HL-60 (cell line): ENCODE results near the gene TMEM163.

Experiments used
- POLR2AphosphoS5 ChIP-seq: IDR thresholded peaks from 2 replicates; pipeline ENCODE4 v1.6.1; 2012; ENCODE audit warnings: low read depth
- SPI1 ChIP-seq: IDR thresholded peaks from 2 replicates; pipeline ENCODE4 v1.6.1; 2012; ENCODE audit warnings: low read depth, mild to moderate bottlenecking, borderline replicate concordance
- TF ChIP-seq, protein P1 (sequence below): IDR thresholded peaks from one replicate; pipeline ENCODE4 v1.5.1; 2011; ENCODE audit warnings: low read length, control low read depth, inconsistent platforms; ENCODE audit not compliant: insufficient read depth
- TF ChIP-seq, protein P2 (sequence below): IDR thresholded peaks from 2 replicates; pipeline ENCODE4 v1.6.1; 2012; ENCODE audit warnings: low read depth; ENCODE audit not compliant: insufficient replicate concordance

DNA sequence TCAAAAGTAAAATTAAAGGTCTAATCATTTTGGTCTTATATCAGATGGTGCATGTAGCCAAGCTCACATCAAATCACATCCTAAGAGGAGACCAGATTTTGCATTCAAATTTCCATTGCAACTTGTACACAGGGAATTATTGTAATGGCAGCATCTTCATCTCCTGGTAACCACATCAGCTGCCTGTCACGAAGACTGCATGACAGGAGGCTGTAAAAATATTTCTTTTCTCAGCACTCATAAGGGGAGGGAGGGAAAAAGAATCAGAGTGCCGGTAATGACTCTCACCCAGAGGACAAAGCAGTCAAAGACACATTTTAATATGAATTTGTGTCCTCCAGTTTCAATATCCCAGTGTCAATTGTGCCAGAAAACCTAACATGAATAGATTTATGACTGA, 216.7 kb downstream of the TMEM163 start:
- TF ChIP-seq, protein P1, sequence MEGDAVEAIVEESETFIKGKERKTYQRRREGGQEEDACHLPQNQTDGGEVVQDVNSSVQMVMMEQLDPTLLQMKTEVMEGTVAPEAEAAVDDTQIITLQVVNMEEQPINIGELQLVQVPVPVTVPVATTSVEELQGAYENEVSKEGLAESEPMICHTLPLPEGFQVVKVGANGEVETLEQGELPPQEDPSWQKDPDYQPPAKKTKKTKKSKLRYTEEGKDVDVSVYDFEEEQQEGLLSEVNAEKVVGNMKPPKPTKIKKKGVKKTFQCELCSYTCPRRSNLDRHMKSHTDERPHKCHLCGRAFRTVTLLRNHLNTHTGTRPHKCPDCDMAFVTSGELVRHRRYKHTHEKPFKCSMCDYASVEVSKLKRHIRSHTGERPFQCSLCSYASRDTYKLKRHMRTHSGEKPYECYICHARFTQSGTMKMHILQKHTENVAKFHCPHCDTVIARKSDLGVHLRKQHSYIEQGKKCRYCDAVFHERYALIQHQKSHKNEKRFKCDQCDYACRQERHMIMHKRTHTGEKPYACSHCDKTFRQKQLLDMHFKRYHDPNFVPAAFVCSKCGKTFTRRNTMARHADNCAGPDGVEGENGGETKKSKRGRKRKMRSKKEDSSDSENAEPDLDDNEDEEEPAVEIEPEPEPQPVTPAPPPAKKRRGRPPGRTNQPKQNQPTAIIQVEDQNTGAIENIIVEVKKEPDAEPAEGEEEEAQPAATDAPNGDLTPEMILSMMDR: no peak
- TF ChIP-seq, protein P2, sequence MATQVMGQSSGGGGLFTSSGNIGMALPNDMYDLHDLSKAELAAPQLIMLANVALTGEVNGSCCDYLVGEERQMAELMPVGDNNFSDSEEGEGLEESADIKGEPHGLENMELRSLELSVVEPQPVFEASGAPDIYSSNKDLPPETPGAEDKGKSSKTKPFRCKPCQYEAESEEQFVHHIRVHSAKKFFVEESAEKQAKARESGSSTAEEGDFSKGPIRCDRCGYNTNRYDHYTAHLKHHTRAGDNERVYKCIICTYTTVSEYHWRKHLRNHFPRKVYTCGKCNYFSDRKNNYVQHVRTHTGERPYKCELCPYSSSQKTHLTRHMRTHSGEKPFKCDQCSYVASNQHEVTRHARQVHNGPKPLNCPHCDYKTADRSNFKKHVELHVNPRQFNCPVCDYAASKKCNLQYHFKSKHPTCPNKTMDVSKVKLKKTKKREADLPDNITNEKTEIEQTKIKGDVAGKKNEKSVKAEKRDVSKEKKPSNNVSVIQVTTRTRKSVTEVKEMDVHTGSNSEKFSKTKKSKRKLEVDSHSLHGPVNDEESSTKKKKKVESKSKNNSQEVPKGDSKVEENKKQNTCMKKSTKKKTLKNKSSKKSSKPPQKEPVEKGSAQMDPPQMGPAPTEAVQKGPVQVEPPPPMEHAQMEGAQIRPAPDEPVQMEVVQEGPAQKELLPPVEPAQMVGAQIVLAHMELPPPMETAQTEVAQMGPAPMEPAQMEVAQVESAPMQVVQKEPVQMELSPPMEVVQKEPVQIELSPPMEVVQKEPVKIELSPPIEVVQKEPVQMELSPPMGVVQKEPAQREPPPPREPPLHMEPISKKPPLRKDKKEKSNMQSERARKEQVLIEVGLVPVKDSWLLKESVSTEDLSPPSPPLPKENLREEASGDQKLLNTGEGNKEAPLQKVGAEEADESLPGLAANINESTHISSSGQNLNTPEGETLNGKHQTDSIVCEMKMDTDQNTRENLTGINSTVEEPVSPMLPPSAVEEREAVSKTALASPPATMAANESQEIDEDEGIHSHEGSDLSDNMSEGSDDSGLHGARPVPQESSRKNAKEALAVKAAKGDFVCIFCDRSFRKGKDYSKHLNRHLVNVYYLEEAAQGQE: no peak
- TF ChIP-seq SPI1: no peak
- no peak for TF ChIP-seq POLR2AphosphoS5
